Thoracic aorta endothelial cell (primary cell): Measurements from ENCODE around the gene MUC2. TPM values are rescaled to one million over a fixed set of nuclear protein-coding genes. Genes with fewer than 3 reads are reported as not detected.

Experiments
- total RNA-seq: library from RNA; depleted of rRNA; stranded (reverse); fragments of >200 nt; gene quantifications from 2 replicates; pipeline ENCODE4 v1.2.3, GENCODE V29; 2012

The MUC2 gene
- not detected in 2 replicates for total RNA-seq

GRCh38 chr11:1074244-1075221 lies at the start of gene MUC2:
MUC2 (plus strand) TSS chr11:1074874.

GRCh38 chr11:1036303-1036923 lies 38.3 kb upstream of the MUC2 start, which contains the start of gene MUC6:
MUC6 (minus strand) TSS chr11:1036718; CDS start chr11:1036655, 63 bp downstream.

Other genes starting within 250 kb of the MUC2 start
- gene CRACR2B, start 247.0 kb upstream of the MUC2 start, total RNA-seq: 4.1 and 5.6 TPM in 2 replicates
- gene CD151, start 241.9 kb upstream of the MUC2 start, total RNA-seq: 285 and 314 TPM in 2 replicates
- gene POLR2L, start 232.3 kb upstream of the MUC2 start, total RNA-seq: 99.7 and 114 TPM in 2 replicates
- 84.0 and 93.8 TPM in 2 replicates for gene TSPAN4, start 232.0 kb upstream of the MUC2 start, total RNA-seq
- gene CHID1, start 164.1 kb upstream of the MUC2 start, total RNA-seq: 38.3 and 45.3 TPM in 2 replicates
- 81.3 and 86.6 TPM in 2 replicates for gene AP2A2, start 149.0 kb upstream of the MUC2 start, total RNA-seq
- gene MUC6, start 38.2 kb upstream of the MUC2 start, total RNA-seq: not detected in 2 replicates
- not detected in 2 replicates for gene MUC5AC, start 83.1 kb downstream of the MUC2 start, total RNA-seq
- under 0.01 TPM in 1 of 2 replicates, not detected in the other for gene MUC5B, start 148.2 kb downstream of the MUC2 start, total RNA-seq
- 23.0 and 23.3 TPM in 2 replicates for gene TOLLIP, start 234.8 kb downstream of the MUC2 start, total RNA-seq